Memory B cell (primary cell): ENCODE data around the gene SCN1B.
"Not testable (repeated sequence)": the region's sequence is repeated elsewhere in the genome, so short reads cannot be mapped to it uniquely, and the experiment has no call there.

Experiments used
- ATAC-seq: fragments of 150-1000 bp; cut with Tn5 transposase; 2 replicates; pipeline ENCODE4 v1.10.0; 2021; ENCODE audit warnings: low read depth, mild to moderate bottlenecking, moderate library complexity
- DNase-seq, 2 donors: peaks; one replicate each; pipeline ENCODE4 v3.0.0; 2022; ENCODE audit warnings: low spot score in 2 of 2
- H3K27ac Mint-ChIP-seq: one replicate; pipeline ENCODE4 v1.8.0; 2022; ENCODE audit warnings: mild to moderate bottlenecking, moderate library complexity, mixed read lengths
- H3K27me3 Mint-ChIP-seq: one replicate; pipeline ENCODE4 v1.8.0; 2022; ENCODE audit warnings: mixed read lengths
- H3K36me3 Mint-ChIP-seq: one replicate; pipeline ENCODE4 v1.8.0; 2022; ENCODE audit warnings: mild to moderate bottlenecking, mixed read lengths
- H3K4me1 Mint-ChIP-seq: one replicate; pipeline ENCODE4 v1.8.0; 2022; ENCODE audit warnings: mixed read lengths
- H3K4me3 Mint-ChIP-seq: one replicate; pipeline ENCODE4 v1.8.0; 2022; ENCODE audit warnings: mild to moderate bottlenecking, moderate library complexity, mixed read lengths
- H3K9me3 Mint-ChIP-seq: one replicate; pipeline ENCODE4 v1.8.0; 2022; ENCODE audit warnings: mixed read lengths

Gene SCN1B

GRCh38 chr19:35019144-35019543 is 11.1 kb upstream of the SCN1B start:
- Mint-ChIP-seq H3K27me3 (no peaks in the 10 kb centered on the region), H3K4me1 (peaks cover 14% of the 10 kb centered on the region), H3K4me3 (no peak overlapping the region), H3K27ac (no peak overlapping the region), H3K36me3 (peaks cover 39% of the 10 kb centered on the region), H3K9me3 (no peaks in the 10 kb centered on the region)
- no peak for DNase-seq
- ATAC-seq, result no peak

- no peak overlapping the region for H3K4me3 Mint-ChIP-seq
- no peaks in the 10 kb centered on the region for H3K27me3 Mint-ChIP-seq
- no peaks in the 10 kb centered on the region for H3K9me3 Mint-ChIP-seq
- H3K4me1 Mint-ChIP-seq, result peaks cover 9% of the 10 kb centered on the region
- H3K36me3 Mint-ChIP-seq, result peaks cover 42% of the 10 kb centered on the region
- no peak for DNase-seq
- H3K27ac Mint-ChIP-seq, result no peak overlapping the region
- ATAC-seq, result no peak
Observed at GRCh38 chr19:35021016-35021415, 9.3 kb upstream of the SCN1B start.

GRCh38 chr19:35021596-35021995 is 8.7 kb upstream of the SCN1B start:
- Mint-ChIP-seq H3K4me3 (no peak overlapping the region), H3K27me3 (no peaks in the 10 kb centered on the region), H3K4me1 (peaks cover 9% of the 10 kb centered on the region), H3K9me3 (no peaks in the 10 kb centered on the region), H3K27ac (no peak overlapping the region), H3K36me3 (peaks cover 44% of the 10 kb centered on the region)
- DNase-seq (no peak), ATAC-seq (no peak)

GRCh38 chr19:35022460-35022859 is 7.8 kb upstream of the SCN1B start:
- H3K4me3 Mint-ChIP-seq, result no peak overlapping the region
- H3K36me3 Mint-ChIP-seq, result peaks cover 40% of the 10 kb centered on the region
- DNase-seq, result no peak
- ATAC-seq, result no peak
- no peak overlapping the region for H3K27ac Mint-ChIP-seq
- H3K4me1 Mint-ChIP-seq, result peaks cover 6% of the 10 kb centered on the region
- no peaks in the 10 kb centered on the region for H3K9me3 Mint-ChIP-seq
- H3K27me3 Mint-ChIP-seq, result no peaks in the 10 kb centered on the region

- Mint-ChIP-seq H3K4me1 (peaks cover 3% of the 10 kb centered on the region), H3K27me3 (peaks cover 1% of the 10 kb centered on the region), H3K9me3 (no peaks in the 10 kb centered on the region), H3K36me3 (peaks cover 36% of the 10 kb centered on the region), H3K4me3 (no peak overlapping the region), H3K27ac (no peak overlapping the region)
- ATAC-seq, result no peak
- DNase-seq, result no peak
Observed at GRCh38 chr19:35023428-35023827, 6.8 kb upstream of the SCN1B start.

- ATAC-seq (no peak), DNase-seq (no peak)
- H3K27ac Mint-ChIP-seq, result no peak overlapping the region
- peaks cover 3% of the 10 kb centered on the region for H3K4me1 Mint-ChIP-seq
- peaks cover 33% of the 10 kb centered on the region for H3K36me3 Mint-ChIP-seq
- H3K4me3 Mint-ChIP-seq, result no peak overlapping the region
- H3K9me3 Mint-ChIP-seq, result no peaks in the 10 kb centered on the region
- peaks cover 3% of the 10 kb centered on the region for H3K27me3 Mint-ChIP-seq
Observed at GRCh38 chr19:35024095-35024494, 6.2 kb upstream of the SCN1B start.

- Mint-ChIP-seq H3K4me3 (no peak overlapping the region), H3K9me3 (no peaks in the 10 kb centered on the region), H3K27me3 (peaks cover 4% of the 10 kb centered on the region), H3K36me3 (peaks cover 24% of the 10 kb centered on the region), H3K4me1 (peaks cover 2% of the 10 kb centered on the region), H3K27ac (no peak overlapping the region)
- no peak for DNase-seq
- ATAC-seq, result no peak
Observed at GRCh38 chr19:35025969-35026368, 4.3 kb upstream of the SCN1B start.

GRCh38 chr19:35026418-35026817 is 3.9 kb upstream of the SCN1B start:
- peaks cover 22% of the 10 kb centered on the region for H3K36me3 Mint-ChIP-seq
- peaks cover 6% of the 10 kb centered on the region for H3K4me1 Mint-ChIP-seq
- DNase-seq (no peak), ATAC-seq (no peak)
- H3K27ac Mint-ChIP-seq, result no peak overlapping the region
- H3K27me3 Mint-ChIP-seq, result peaks cover 9% of the 10 kb centered on the region
- H3K9me3 Mint-ChIP-seq, result no peaks in the 10 kb centered on the region
- no peak overlapping the region for H3K4me3 Mint-ChIP-seq

GRCh38 chr19:35027009-35027408 is 3.3 kb upstream of the SCN1B start:
- Mint-ChIP-seq H3K4me3 (no peak overlapping the region), H3K27me3 (peaks cover 11% of the 10 kb centered on the region), H3K27ac (no peak overlapping the region), H3K4me1 (peaks cover 9% of the 10 kb centered on the region), H3K9me3 (no peaks in the 10 kb centered on the region), H3K36me3 (peaks cover 20% of the 10 kb centered on the region)
- ATAC-seq (no peak), DNase-seq (no peak)

- ATAC-seq, result peak; percentile 22
- no peak overlapping the region for H3K4me3 Mint-ChIP-seq
Observed at GRCh38 chr19:35027851-35028599, 2.2 kb upstream of the SCN1B start.

GRCh38 chr19:35028600-35028885 is 1.7 kb upstream of the SCN1B start:
- not testable (repeated sequence) for ATAC-seq, H3K9me3 Mint-ChIP-seq, DNase-seq, H3K4me3 Mint-ChIP-seq, H3K4me1 Mint-ChIP-seq, H3K27ac Mint-ChIP-seq
- Mint-ChIP-seq H3K36me3 (peaks cover 12% of the 10 kb centered on the region), H3K27me3 (peaks cover 17% of the 10 kb centered on the region)

More at GRCh38 chr19:35027851-35028599, 2.2 kb upstream of the SCN1B start:
- no peaks in the 10 kb centered on the region for H3K9me3 Mint-ChIP-seq
- no peak overlapping the region for H3K27ac Mint-ChIP-seq
- peaks cover 9% of the 10 kb centered on the region for H3K4me1 Mint-ChIP-seq
- H3K27me3 Mint-ChIP-seq, result peaks cover 17% of the 10 kb centered on the region
- peaks cover 13% of the 10 kb centered on the region for H3K36me3 Mint-ChIP-seq
- DNase-seq, result no peak

GRCh38 chr19:35029275-35029736 is 964 bp upstream of the SCN1B start:
- H3K36me3 Mint-ChIP-seq, DNase-seq, H3K9me3 Mint-ChIP-seq, H3K4me1 Mint-ChIP-seq, ATAC-seq, H3K27ac Mint-ChIP-seq: not testable (repeated sequence)
- H3K4me3 Mint-ChIP-seq, result peak overlapping the region; percentile 38
- H3K27me3 Mint-ChIP-seq, result peaks cover 17% of the 10 kb centered on the region

- no peak for DNase-seq
- peaks cover 9% of the 10 kb centered on the region for H3K4me1 Mint-ChIP-seq
- H3K9me3 Mint-ChIP-seq, result no peaks in the 10 kb centered on the region
- H3K4me3 Mint-ChIP-seq, result no peak overlapping the region
- H3K27ac Mint-ChIP-seq, result no peak overlapping the region
- ATAC-seq, result no peak
- peaks cover 17% of the 10 kb centered on the region for H3K27me3 Mint-ChIP-seq
- peaks cover 8% of the 10 kb centered on the region for H3K36me3 Mint-ChIP-seq
Observed at GRCh38 chr19:35029737-35030256, 473 bp upstream of the SCN1B start.

GRCh38 chr19:35031072-35031881 is 1.0 kb downstream of the SCN1B start:
- Mint-ChIP-seq H3K27me3 (peaks cover 17% of the 10 kb centered on the region), H3K27ac (no peak overlapping the region)

More at GRCh38 chr19:35031072-35031881, 1.0 kb downstream of the SCN1B start:
- no peak for DNase-seq
- no peaks in the 10 kb centered on the region for H3K9me3 Mint-ChIP-seq
- H3K4me3 Mint-ChIP-seq, result peak overlapping the region; percentile 56
- H3K4me1 Mint-ChIP-seq, result peaks cover 9% of the 10 kb centered on the region
- H3K36me3 Mint-ChIP-seq, result peaks cover 3% of the 10 kb centered on the region
- no peak for ATAC-seq
